ENCODE data around the gene RBMS3. TPM values are rescaled to one million over a fixed set of nuclear protein-coding genes. Genes with fewer than 3 reads are reported as not detected.

The RBMS3 gene
- total RNA-seq, 1 donor from 2014 or later = 0.47 TPM

DNA sequence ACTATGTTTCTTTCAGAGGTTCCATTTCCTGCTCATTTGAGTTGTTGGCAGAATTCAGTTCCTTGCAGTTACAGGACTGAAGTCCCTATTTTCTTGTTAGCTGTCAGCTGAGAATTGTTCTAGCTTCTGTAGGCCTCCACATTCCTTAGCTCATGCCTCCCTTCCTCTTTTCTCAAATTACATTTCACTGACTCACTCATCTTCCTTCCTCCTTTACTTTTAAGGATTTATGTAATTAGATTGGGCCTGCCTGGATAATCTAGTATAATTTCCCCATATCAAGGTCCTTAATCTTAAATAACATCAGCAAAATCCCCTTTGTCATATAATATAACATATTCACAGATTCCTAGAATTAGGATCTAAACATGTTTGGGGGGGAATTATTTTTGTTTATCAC lies 40.6 kb upstream of the RBMS3 start:
- peaks cover 1% of the 10 kb centered on the region for H3K36me3 Mint-ChIP-seq
- H3K27me3 Mint-ChIP-seq (ENCODE audit: insufficient read depth, low read depth) = no peaks in the 10 kb centered on the region
- no peaks in the 10 kb centered on the region for H3K79me2 ChIP-seq (ENCODE audit: low read depth)
- H3K4me1 Mint-ChIP-seq = no peaks in the 10 kb centered on the region
- H3K27ac Mint-ChIP-seq = no peak overlapping the region
- no peak for DNase-seq (ENCODE audit: low spot score)
- H3K27ac ChIP-seq = no peak overlapping the region
- H3K27me3 ChIP-seq = no peaks in the 10 kb centered on the region
- no peaks in the 10 kb centered on the region for H3K9me3 ChIP-seq (ENCODE audit: low read depth)
- H3K9me3 Mint-ChIP-seq = peaks cover 11% of the 10 kb centered on the region
- H3F3A ChIP-seq (ENCODE audit: low read depth) = no peaks in the 10 kb centered on the region
- TF ChIP-seq, protein P1, sequence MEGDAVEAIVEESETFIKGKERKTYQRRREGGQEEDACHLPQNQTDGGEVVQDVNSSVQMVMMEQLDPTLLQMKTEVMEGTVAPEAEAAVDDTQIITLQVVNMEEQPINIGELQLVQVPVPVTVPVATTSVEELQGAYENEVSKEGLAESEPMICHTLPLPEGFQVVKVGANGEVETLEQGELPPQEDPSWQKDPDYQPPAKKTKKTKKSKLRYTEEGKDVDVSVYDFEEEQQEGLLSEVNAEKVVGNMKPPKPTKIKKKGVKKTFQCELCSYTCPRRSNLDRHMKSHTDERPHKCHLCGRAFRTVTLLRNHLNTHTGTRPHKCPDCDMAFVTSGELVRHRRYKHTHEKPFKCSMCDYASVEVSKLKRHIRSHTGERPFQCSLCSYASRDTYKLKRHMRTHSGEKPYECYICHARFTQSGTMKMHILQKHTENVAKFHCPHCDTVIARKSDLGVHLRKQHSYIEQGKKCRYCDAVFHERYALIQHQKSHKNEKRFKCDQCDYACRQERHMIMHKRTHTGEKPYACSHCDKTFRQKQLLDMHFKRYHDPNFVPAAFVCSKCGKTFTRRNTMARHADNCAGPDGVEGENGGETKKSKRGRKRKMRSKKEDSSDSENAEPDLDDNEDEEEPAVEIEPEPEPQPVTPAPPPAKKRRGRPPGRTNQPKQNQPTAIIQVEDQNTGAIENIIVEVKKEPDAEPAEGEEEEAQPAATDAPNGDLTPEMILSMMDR (IDR thresholded peaks at IDR 0.05) = no peak
- no peak for TF ChIP-seq EZH2phosphoT487 (IDR thresholded peaks at IDR 0.05)
- no peak for TF ChIP-seq EZH2 (IDR thresholded peaks at IDR 0.05)
- no peaks in the 10 kb centered on the region for H3K4me1 ChIP-seq
- H3K36me3 ChIP-seq = no peaks in the 10 kb centered on the region
- H4K20me1 ChIP-seq (ENCODE audit: low read depth) = no peaks in the 10 kb centered on the region
- H3K4me2 ChIP-seq = no peak overlapping the region
- no peak overlapping the region for H3K9ac ChIP-seq
- no peak overlapping the region for H2AFZ ChIP-seq (replicated peaks)
- no peak overlapping the region for H3K4me3 ChIP-seq
- H3K4me3 Mint-ChIP-seq = no peak overlapping the region

DNA sequence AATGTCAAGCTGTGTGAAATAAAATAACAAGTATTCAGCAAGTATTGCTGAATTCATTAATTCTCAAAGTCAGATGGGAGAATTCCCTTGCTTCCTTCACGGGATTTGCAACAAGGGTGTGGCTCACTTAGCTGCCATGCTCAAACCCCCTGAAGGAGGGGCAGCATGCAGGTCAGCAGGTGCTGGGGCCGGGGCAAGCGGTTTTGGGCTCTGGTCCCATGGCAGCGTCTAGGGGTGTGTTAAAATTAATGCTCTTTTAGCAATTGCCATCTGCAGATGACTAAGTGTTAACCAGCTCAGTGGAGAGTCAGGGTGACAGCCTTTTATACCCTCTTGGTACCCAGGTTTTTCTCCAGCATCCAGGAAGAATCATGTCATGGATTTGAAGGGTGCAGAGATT lies 40.0 kb upstream of the RBMS3 start:
- no peak overlapping the region for H2AFZ ChIP-seq (replicated peaks)
- H3K79me2 ChIP-seq (ENCODE audit: low read depth) = no peaks in the 10 kb centered on the region
- TF ChIP-seq EZH2phosphoT487 (IDR thresholded peaks at IDR 0.05) = no peak
- Mint-ChIP-seq H3K36me3 (peaks cover 1% of the 10 kb centered on the region), H3K27ac (no peak overlapping the region), H3K9me3 (peaks cover 11% of the 10 kb centered on the region), H3K4me3 (no peak overlapping the region), H3K27me3 (ENCODE audit: insufficient read depth, low read depth) (no peaks in the 10 kb centered on the region), H3K4me1 (no peaks in the 10 kb centered on the region)
- H3K4me3 ChIP-seq = no peak overlapping the region
- no peaks in the 10 kb centered on the region for H3F3A ChIP-seq (ENCODE audit: low read depth)
- no peaks in the 10 kb centered on the region for H3K36me3 ChIP-seq
- H3K9ac ChIP-seq = no peak overlapping the region
- no peak overlapping the region for H3K27ac ChIP-seq
- H3K4me1 ChIP-seq = no peaks in the 10 kb centered on the region
- DNase-seq (ENCODE audit: low spot score) = no peak
- no peak overlapping the region for H3K4me2 ChIP-seq
- no peaks in the 10 kb centered on the region for H4K20me1 ChIP-seq (ENCODE audit: low read depth)
- H3K27me3 ChIP-seq = no peaks in the 10 kb centered on the region
- no peaks in the 10 kb centered on the region for H3K9me3 ChIP-seq (ENCODE audit: low read depth)

DNA sequence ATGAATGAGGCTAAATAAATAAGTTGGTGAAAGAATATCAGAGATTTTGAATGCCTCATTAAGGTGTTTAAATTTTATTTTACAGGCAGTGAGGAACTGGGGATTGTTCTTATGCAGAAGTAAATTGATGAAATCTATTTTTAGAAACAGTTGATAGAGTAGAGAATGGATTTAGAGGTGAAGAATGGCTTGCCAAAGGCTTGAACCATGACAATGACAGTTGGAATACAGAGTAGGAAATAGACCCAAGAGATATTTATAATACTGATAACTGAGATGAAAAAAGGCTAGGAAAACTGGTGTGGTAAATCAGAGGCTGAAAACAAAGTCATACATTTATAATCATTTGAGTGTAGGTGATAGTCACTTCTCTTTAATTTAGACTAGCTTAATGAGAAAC lies 39.0 kb upstream of the RBMS3 start:
- no peaks in the 10 kb centered on the region for H3F3A ChIP-seq (ENCODE audit: low read depth)
- no peaks in the 10 kb centered on the region for H3K27me3 ChIP-seq
- Mint-ChIP-seq H3K36me3 (peaks cover 1% of the 10 kb centered on the region), H3K4me3 (no peak overlapping the region), H3K9me3 (peaks cover 11% of the 10 kb centered on the region), H3K27ac (no peak overlapping the region), H3K4me1 (no peaks in the 10 kb centered on the region), H3K27me3 (ENCODE audit: insufficient read depth, low read depth) (no peaks in the 10 kb centered on the region)
- H3K9me3 ChIP-seq (ENCODE audit: low read depth) = no peaks in the 10 kb centered on the region
- H3K4me3 ChIP-seq = no peak overlapping the region
- no peak overlapping the region for H3K27ac ChIP-seq
- H3K4me1 ChIP-seq = no peaks in the 10 kb centered on the region
- H3K9ac ChIP-seq = no peak overlapping the region
- no peak for DNase-seq (ENCODE audit: low spot score)
- no peaks in the 10 kb centered on the region for H4K20me1 ChIP-seq (ENCODE audit: low read depth)
- no peaks in the 10 kb centered on the region for H3K36me3 ChIP-seq
- TF ChIP-seq EZH2phosphoT487 (IDR thresholded peaks at IDR 0.05) (no peak), EZH2 (IDR thresholded peaks at IDR 0.05) (no peak)
- TF ChIP-seq, protein P1 (IDR thresholded peaks at IDR 0.05) = no peak
- no peak overlapping the region for H3K4me2 ChIP-seq
- no peaks in the 10 kb centered on the region for H3K79me2 ChIP-seq (ENCODE audit: low read depth)
- H2AFZ ChIP-seq (replicated peaks) = no peak overlapping the region

DNA sequence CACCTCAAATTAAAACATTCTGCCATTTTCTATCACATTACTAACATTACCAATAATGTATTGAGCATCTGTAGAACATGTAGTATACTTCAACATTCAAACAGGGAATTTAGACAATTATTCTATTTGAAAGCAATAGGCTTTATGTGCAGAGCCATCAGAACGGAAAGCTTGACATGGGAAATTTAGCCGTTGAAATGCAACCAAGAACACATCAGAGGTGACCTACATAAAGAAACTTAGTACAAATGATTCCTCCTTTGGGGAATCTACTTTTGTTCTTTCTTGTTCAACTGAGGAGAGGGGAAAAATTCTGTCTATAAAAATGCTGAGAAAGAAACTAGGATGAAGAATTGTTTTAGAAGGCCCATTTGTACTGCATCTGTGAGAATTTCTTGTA lies 38.6 kb upstream of the RBMS3 start:
- no peak for DNase-seq (ENCODE audit: low spot score)
- Mint-ChIP-seq H3K4me1 (no peaks in the 10 kb centered on the region), H3K4me3 (no peak overlapping the region), H3K36me3 (peaks cover 1% of the 10 kb centered on the region), H3K9me3 (peaks cover 11% of the 10 kb centered on the region), H3K27me3 (ENCODE audit: insufficient read depth, low read depth) (no peaks in the 10 kb centered on the region), H3K27ac (no peak overlapping the region)
- H3K4me2 ChIP-seq = no peak overlapping the region
- no peak overlapping the region for H3K9ac ChIP-seq
- no peak for TF ChIP-seq EZH2phosphoT487 (IDR thresholded peaks at IDR 0.05)
- TF ChIP-seq EZH2 (IDR thresholded peaks at IDR 0.05) = no peak
- TF ChIP-seq, protein P1 (IDR thresholded peaks at IDR 0.05) = no peak
- no peaks in the 10 kb centered on the region for H3K4me1 ChIP-seq
- no peaks in the 10 kb centered on the region for H3K79me2 ChIP-seq (ENCODE audit: low read depth)
- H3K4me3 ChIP-seq = no peak overlapping the region
- no peak overlapping the region for H3K27ac ChIP-seq
- H2AFZ ChIP-seq (replicated peaks) = no peak overlapping the region
- no peaks in the 10 kb centered on the region for H3K36me3 ChIP-seq
- no peaks in the 10 kb centered on the region for H3F3A ChIP-seq (ENCODE audit: low read depth)
- no peaks in the 10 kb centered on the region for H3K9me3 ChIP-seq (ENCODE audit: low read depth)
- no peaks in the 10 kb centered on the region for H3K27me3 ChIP-seq
- H4K20me1 ChIP-seq (ENCODE audit: low read depth) = no peaks in the 10 kb centered on the region
